WTC11 (cell line): ENCODE measurements around the gene ARHGEF17. TPM values are rescaled to one million over a fixed set of nuclear protein-coding genes. Genes with fewer than 3 reads are reported as not detected.

Source experiments
- ATAC-seq: fragments of 200-7000 bp; cut with Tn5 transposase; 2 replicates; pipeline ENCODE4 v1.10.0; 2021; ENCODE audit warnings: mild to moderate bottlenecking, moderate library complexity
- CTCF ChIA-PET: fragments of 300-600 bp; sonication (Branson Sonifier 250); formaldehyde crosslinking; loops from one replicate; lab custom pipeline; 2021; ENCODE audit warnings: antibody characterized with exemption; lab: Charles Lee
- POLR2A ChIA-PET: fragments of 350-600 bp; sonication (Branson Sonifier 250); formaldehyde crosslinking; loops from one replicate; lab custom pipeline; 2021; ENCODE audit warnings: antibody characterized with exemption; lab: Charles Lee
- DNase-seq: peaks from one replicate; pipeline ENCODE4 v3.0.0; 2021; ENCODE audit warnings: low spot score
- H3K27ac Mint-ChIP-seq: 2 replicates; pipeline ENCODE4 v1.8.0; 2021; ENCODE audit warnings: mixed read lengths
- H3K27me3 Mint-ChIP-seq: 2 replicates; pipeline ENCODE4 v1.8.0; 2021; ENCODE audit warnings: low read depth, mild to moderate bottlenecking, moderate library complexity, mixed read lengths
- H3K36me3 Mint-ChIP-seq: 2 replicates; pipeline ENCODE4 v1.8.0; 2021; ENCODE audit warnings: mixed read lengths
- H3K4me1 Mint-ChIP-seq: 2 replicates; pipeline ENCODE4 v1.8.0; 2022; ENCODE audit warnings: mixed read lengths
- H3K4me3 Mint-ChIP-seq: 2 replicates; pipeline ENCODE4 v1.8.0; 2021; ENCODE audit warnings: mild to moderate bottlenecking, moderate library complexity, mixed read lengths
- H3K9me3 Mint-ChIP-seq: 2 replicates; pipeline ENCODE4 v1.8.0; 2021; ENCODE audit warnings: mixed read lengths
- ATF6 ChIP-seq: sonication (generic); formaldehyde crosslinking; IDR thresholded peaks from 2 replicates; pipeline ENCODE4 v1.8.1; 2023; ENCODE audit warnings: mild to moderate bottlenecking, missing genetic modification reagents
- CTCF ChIP-seq: fragments of 200-600 bp; IDR thresholded peaks from 2 replicates; pipeline ENCODE4 v1.8.0; 2022; ENCODE audit warnings: antibody characterized with exemption
- FOXK1 ChIP-seq: sonication (generic); formaldehyde crosslinking; IDR thresholded peaks from 2 replicates; pipeline ENCODE4 v1.8.0; 2022; ENCODE audit warnings: mild to moderate bottlenecking, moderate library complexity, missing genetic modification reagents
- GRHL2 ChIP-seq: fragments of 250-450 bp; sonication (Bioruptor Pico); IDR thresholded peaks from 2 replicates; pipeline ENCODE4 v1.8.0; 2022; ENCODE audit warnings: mild to moderate bottlenecking, moderate library complexity; ENCODE audit not compliant: insufficient replicate concordance, severe bottlenecking
- MYBL2 ChIP-seq: sonication (generic); formaldehyde crosslinking; IDR thresholded peaks from 2 replicates; pipeline ENCODE4 v1.8.1; 2023; ENCODE audit warnings: mild to moderate bottlenecking, moderate library complexity, missing genetic modification reagents
- NFE2L1 ChIP-seq: sonication (generic); formaldehyde crosslinking; IDR thresholded peaks from 2 replicates; pipeline ENCODE4 v1.8.1; 2023; ENCODE audit warnings: missing genetic modification reagents
- NR2C2 ChIP-seq: sonication (generic); formaldehyde crosslinking; IDR thresholded peaks from 2 replicates; pipeline ENCODE4 v1.8.0; 2022; ENCODE audit warnings: mild to moderate bottlenecking, missing genetic modification reagents
- OVOL2 ChIP-seq: fragments of 250-450 bp; sonication (Bioruptor Pico); IDR thresholded peaks from 2 replicates; pipeline ENCODE4 v1.9.0; 2021; ENCODE audit warnings: mild to moderate bottlenecking, borderline replicate concordance
- SMAD3 ChIP-seq: sonication (generic); formaldehyde crosslinking; IDR thresholded peaks from 2 replicates; pipeline ENCODE4 v1.8.0; 2022; ENCODE audit warnings: missing genetic modification reagents, mild to moderate bottlenecking, borderline replicate concordance
- SMAD4 ChIP-seq: sonication (generic); formaldehyde crosslinking; IDR thresholded peaks from 2 replicates; pipeline ENCODE4 v1.8.0; 2022; ENCODE audit warnings: mild to moderate bottlenecking, missing genetic modification reagents
- SOX15 ChIP-seq: fragments of 250-450 bp; sonication (Bioruptor Pico); IDR thresholded peaks from 2 replicates; pipeline ENCODE4 v1.9.0; 2021; ENCODE audit warnings: mild to moderate bottlenecking
- TCF7 ChIP-seq: sonication (generic); formaldehyde crosslinking; IDR thresholded peaks from 2 replicates; pipeline ENCODE4 v1.8.0; 2022; ENCODE audit warnings: mild to moderate bottlenecking, low read depth, missing genetic modification reagents, moderate library complexity
- TEAD1 ChIP-seq: sonication (generic); formaldehyde crosslinking; IDR thresholded peaks from 2 replicates; pipeline ENCODE4 v1.8.0; 2022; ENCODE audit warnings: mild to moderate bottlenecking, missing genetic modification reagents
- ZBTB43 ChIP-seq: sonication (generic); formaldehyde crosslinking; IDR thresholded peaks from 2 replicates; pipeline ENCODE4 v1.8.1; 2023; ENCODE audit warnings: mild to moderate bottlenecking, missing genetic modification reagents
- ZNF138 ChIP-seq: sonication (generic); formaldehyde crosslinking; conservative IDR thresholded peaks from 2 replicates; pipeline ENCODE4 v1.8.1; 2022; ENCODE audit warnings: mild to moderate bottlenecking, moderate library complexity, missing genetic modification reagents
- ZNF317 ChIP-seq: sonication (generic); formaldehyde crosslinking; IDR thresholded peaks from 2 replicates; pipeline ENCODE4 v1.8.1; 2023; ENCODE audit warnings: low read depth, mild to moderate bottlenecking, moderate library complexity, missing genetic modification reagents, borderline replicate concordance
- total RNA-seq: library from RNA; stranded (reverse); gene quantifications from 3 replicates; pipeline ENCODE4 v1.2.3, GENCODE V29; 2021
- TF ChIP-seq, protein P1 (sequence below): sonication (generic); formaldehyde crosslinking; IDR thresholded peaks from 2 replicates; pipeline ENCODE4 v1.8.0; 2022; ENCODE audit warnings: mild to moderate bottlenecking, missing genetic modification reagents
- TF ChIP-seq, protein P2 (sequence below): sonication (generic); formaldehyde crosslinking; IDR thresholded peaks from 2 replicates; pipeline ENCODE4 v1.8.1; 2023; ENCODE audit warnings: mild to moderate bottlenecking, missing genetic modification reagents, moderate library complexity
- TF ChIP-seq, protein P3 (sequence below): fragments of 250-450 bp; sonication (Bioruptor Pico); IDR thresholded peaks from 2 replicates; pipeline ENCODE4 v1.9.0; 2021; ENCODE audit warnings: mild to moderate bottlenecking
- TF ChIP-seq, protein P4 (sequence below): sonication (generic); formaldehyde crosslinking; IDR thresholded peaks from 2 replicates; pipeline ENCODE4 v1.8.1; 2022; ENCODE audit warnings: missing genetic modification reagents, borderline replicate concordance

ARHGEF17 gene
- total RNA-seq, 1 experiment from 2014 or later: 18.2 TPM

DNA sequence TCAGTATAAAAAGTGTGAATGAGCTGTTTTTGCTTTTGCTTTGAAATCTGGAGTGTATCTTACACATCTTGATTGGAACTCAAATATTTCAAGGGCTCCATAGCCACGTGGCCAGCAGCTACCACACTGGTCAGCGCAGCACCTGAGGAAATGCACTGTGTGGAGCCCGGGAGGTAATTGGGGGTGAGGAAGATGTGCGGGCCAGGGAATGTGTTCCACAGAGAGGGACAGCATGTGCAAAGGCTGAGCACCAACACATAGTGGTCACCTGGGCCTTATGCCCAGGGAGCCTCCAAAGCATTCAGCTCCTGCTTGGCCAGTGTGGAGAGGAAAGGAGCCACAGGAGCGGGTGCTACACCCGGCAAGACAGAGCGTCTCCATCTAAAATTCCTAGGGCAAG is 88.9 kb downstream of the ARHGEF17 start:
- CTCF ChIA-PET: interaction anchor here (0.9 to 3.1 kb wide), 7 partner anchors 35 to 264 kb away, joined by 3 to 13 read pairs (median 5); no protein-coding TSS in a partner anchor
- H3K4me1 Mint-ChIP-seq: no peaks in the 10 kb centered on the region
- POLR2A ChIA-PET: no interaction called here
- no peaks in the 10 kb centered on the region for H3K27me3 Mint-ChIP-seq
- H3K36me3 Mint-ChIP-seq: no peaks in the 10 kb centered on the region
- TF ChIP-seq, protein P1, sequence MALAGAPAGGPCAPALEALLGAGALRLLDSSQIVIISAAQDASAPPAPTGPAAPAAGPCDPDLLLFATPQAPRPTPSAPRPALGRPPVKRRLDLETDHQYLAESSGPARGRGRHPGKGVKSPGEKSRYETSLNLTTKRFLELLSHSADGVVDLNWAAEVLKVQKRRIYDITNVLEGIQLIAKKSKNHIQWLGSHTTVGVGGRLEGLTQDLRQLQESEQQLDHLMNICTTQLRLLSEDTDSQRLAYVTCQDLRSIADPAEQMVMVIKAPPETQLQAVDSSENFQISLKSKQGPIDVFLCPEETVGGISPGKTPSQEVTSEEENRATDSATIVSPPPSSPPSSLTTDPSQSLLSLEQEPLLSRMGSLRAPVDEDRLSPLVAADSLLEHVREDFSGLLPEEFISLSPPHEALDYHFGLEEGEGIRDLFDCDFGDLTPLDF (CRISPR knock-in tag): no peak
- TF ChIP-seq GRHL2 (no peak), FOXK1 (CRISPR knock-in tag) (no peak), OVOL2 (CRISPR knock-in tag) (no peak), TEAD1 (CRISPR knock-in tag) (no peak), MYBL2 (CRISPR knock-in tag) (no peak), ATF6 (CRISPR knock-in tag) (no peak), TCF7 (no peak), ZNF317 (CRISPR knock-in tag) (no peak), SMAD3 (no peak), ZNF138 (CRISPR knock-in tag) (no peak), NFE2L1 (no peak), NR2C2 (no peak), SOX15 (CRISPR knock-in tag) (no peak), SMAD4 (CRISPR knock-in tag) (no peak), ZBTB43 (CRISPR knock-in tag) (no peak), CTCF (no peak)
- TF ChIP-seq, protein P2, sequence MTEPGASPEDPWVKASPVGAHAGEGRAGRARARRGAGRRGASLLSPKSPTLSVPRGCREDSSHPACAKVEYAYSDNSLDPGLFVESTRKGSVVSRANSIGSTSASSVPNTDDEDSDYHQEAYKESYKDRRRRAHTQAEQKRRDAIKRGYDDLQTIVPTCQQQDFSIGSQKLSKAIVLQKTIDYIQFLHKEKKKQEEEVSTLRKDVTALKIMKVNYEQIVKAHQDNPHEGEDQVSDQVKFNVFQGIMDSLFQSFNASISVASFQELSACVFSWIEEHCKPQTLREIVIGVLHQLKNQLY (CRISPR knock-in tag): no peak
- TF ChIP-seq, protein P3, sequence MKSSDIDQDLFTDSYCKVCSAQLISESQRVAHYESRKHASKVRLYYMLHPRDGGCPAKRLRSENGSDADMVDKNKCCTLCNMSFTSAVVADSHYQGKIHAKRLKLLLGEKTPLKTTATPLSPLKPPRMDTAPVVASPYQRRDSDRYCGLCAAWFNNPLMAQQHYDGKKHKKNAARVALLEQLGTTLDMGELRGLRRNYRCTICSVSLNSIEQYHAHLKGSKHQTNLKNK (CRISPR knock-in tag): no peak
- TF ChIP-seq, protein P4, sequence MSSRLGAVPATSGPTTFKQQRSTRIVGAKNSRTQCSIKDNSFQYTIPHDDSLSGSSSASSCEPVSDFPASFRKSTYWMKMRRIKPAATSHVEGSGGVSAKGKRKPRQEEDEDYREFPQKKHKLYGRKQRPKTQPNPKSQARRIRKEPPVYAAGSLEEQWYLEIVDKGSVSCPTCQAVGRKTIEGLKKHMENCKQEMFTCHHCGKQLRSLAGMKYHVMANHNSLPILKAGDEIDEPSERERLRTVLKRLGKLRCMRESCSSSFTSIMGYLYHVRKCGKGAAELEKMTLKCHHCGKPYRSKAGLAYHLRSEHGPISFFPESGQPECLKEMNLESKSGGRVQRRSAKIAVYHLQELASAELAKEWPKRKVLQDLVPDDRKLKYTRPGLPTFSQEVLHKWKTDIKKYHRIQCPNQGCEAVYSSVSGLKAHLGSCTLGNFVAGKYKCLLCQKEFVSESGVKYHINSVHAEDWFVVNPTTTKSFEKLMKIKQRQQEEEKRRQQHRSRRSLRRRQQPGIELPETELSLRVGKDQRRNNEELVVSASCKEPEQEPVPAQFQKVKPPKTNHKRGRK (CRISPR knock-in tag): no peak
- H3K27ac Mint-ChIP-seq: no peak overlapping the region
- no peaks in the 10 kb centered on the region for H3K9me3 Mint-ChIP-seq
- no peak overlapping the region for H3K4me3 Mint-ChIP-seq
- no peak for DNase-seq
- ATAC-seq: no peak
